B cell (primary cell): ENCODE measurements around the gene MLLT6. TPM values are rescaled to one million over a fixed set of nuclear protein-coding genes. Genes with fewer than 3 reads are reported as not detected.

Experiments
- ATAC-seq: fragments of 200-7000 bp; cut with Tn5 transposase; one replicate; pipeline ENCODE4 v1.10.0; 2021; ENCODE audit warnings: low read depth, mild to moderate bottlenecking, moderate number of reproducible peaks, moderate library complexity
- CTCF ChIA-PET: fragments of 350-600 bp; sonication (Branson Sonifier 250); formaldehyde crosslinking; loops from one replicate; lab custom pipeline; 2021; ENCODE audit warnings: antibody characterized with exemption, inconsistent platforms; lab: Charles Lee
- POLR2A ChIA-PET: fragments of 350-600 bp; sonication (Branson Sonifier 250); formaldehyde crosslinking; loops from one replicate; lab custom pipeline; 2021; ENCODE audit warnings: antibody characterized with exemption; lab: Charles Lee
- DNase-seq: peaks from one replicate; pipeline ENCODE4 v3.0.0; 2013
- H2AFZ ChIP-seq: 2 replicates; pipeline ENCODE4 v1.6.1; 2012; ENCODE audit warnings: mild to moderate bottlenecking, low read depth, low read length; ENCODE audit not compliant: insufficient read depth, poor library complexity, severe bottlenecking
- H3K27ac ChIP-seq, 2 donors: 1 replicate in 1 of 2; 2 replicates in 1 of 2; pipeline ENCODE4 v1.5.1; 2012 to 2013; ENCODE audit warnings: low read length in 2 of 2, mild to moderate bottlenecking in 2 of 2, moderate library complexity in 1 of 2
- H3K27me3 ChIP-seq, 4 experiments: fragments of 200-600 bp in 1 of 4; sonication (generic) in 1 of 4; replicated peaks in 1 of 4; 1 replicate in 2 of 4; 2 replicates in 2 of 4; pipeline versions ENCODE4 v1.6.1 to v1.7.0; 2013 to 2016; ENCODE audit warnings: low read length in 3 of 4, mild to moderate bottlenecking in 2 of 4, mixed read lengths in 1 of 4, moderate library complexity in 1 of 4; ENCODE audit not compliant: insufficient read depth in 4 of 4, control insufficient read depth in 3 of 4; ENCODE audit errors: control extremely low read depth in 1 of 4
- H3K36me3 ChIP-seq, 2 experiments: replicated peaks in 1 of 2; 1 replicate in 1 of 2; 2 replicates in 1 of 2; pipeline versions ENCODE4 v1.6.1 to v1.7.1; 2013; ENCODE audit warnings: low read length in 1 of 2; ENCODE audit not compliant: insufficient read depth in 2 of 2, control insufficient read depth in 1 of 2; ENCODE audit errors: control extremely low read depth in 1 of 2, extremely low read depth in 1 of 2
- H3K4me1 ChIP-seq, 2 donors: fragments of 200-600 bp in 1 of 2; sonication (generic) in 1 of 2; 1 replicate in 1 of 2; 2 replicates in 1 of 2; pipeline versions ENCODE4 v1.5.1 to v1.6.1; 2013 to 2017; ENCODE audit warnings: low read length in 2 of 2; ENCODE audit not compliant: control insufficient read depth in 2 of 2, insufficient read depth in 2 of 2
- H3K4me2 ChIP-seq: replicated peaks from 2 replicates; pipeline ENCODE3; 2012; ENCODE audit warnings: mild to moderate bottlenecking, low read depth, low read length; ENCODE audit not compliant: poor library complexity, severe bottlenecking
- H3K4me3 ChIP-seq, 5 experiments: fragments of 200-600 bp in 1 of 5; sonication (generic) in 1 of 5; 1 replicate in 3 of 5; 2 replicates in 2 of 5; pipeline versions ENCODE4 v1.5.1 to v1.7.0; 2011 to 2016; ENCODE audit warnings: low read length in 4 of 5, mild to moderate bottlenecking in 4 of 5, low read depth in 2 of 5, control low read depth in 1 of 5, moderate library complexity in 1 of 5; ENCODE audit not compliant: insufficient read depth in 1 of 5; ENCODE audit errors: control extremely low read depth in 1 of 5, extremely low read depth in 1 of 5
- H3K79me2 ChIP-seq: fragments of 200-600 bp; sonication (generic); one replicate; pipeline ENCODE4 v1.6.0; 2016; ENCODE audit warnings: low read length; ENCODE audit not compliant: control insufficient read depth, insufficient read depth
- H3K9ac ChIP-seq: fragments of 200-600 bp; sonication (generic); 2 replicates; pipeline ENCODE4 v1.6.1; 2017; ENCODE audit warnings: mild to moderate bottlenecking, low read length, moderate library complexity
- H3K9me3 ChIP-seq, 3 donors: one replicate each; pipeline versions ENCODE4 v1.6.1 to v1.7.1; 2013; ENCODE audit warnings: low read length in 2 of 3; ENCODE audit not compliant: control insufficient read depth in 2 of 3, insufficient read depth in 1 of 3; ENCODE audit errors: control extremely low read depth in 1 of 3
- H4K20me1 ChIP-seq: 2 replicates; pipeline ENCODE4 v1.6.0; 2012; ENCODE audit warnings: mild to moderate bottlenecking, low read length; ENCODE audit not compliant: insufficient read depth, control insufficient read depth, poor library complexity, severe bottlenecking
- H3K27ac Mint-ChIP-seq: one replicate; pipeline ENCODE4 v1.8.0; 2021; ENCODE audit warnings: mixed read lengths
- H3K27me3 Mint-ChIP-seq: one replicate; pipeline ENCODE4 v1.8.0; 2021; ENCODE audit warnings: mixed read lengths
- H3K4me1 Mint-ChIP-seq: one replicate; pipeline ENCODE4 v1.8.0; 2021; ENCODE audit warnings: mixed read lengths
- H3K4me3 Mint-ChIP-seq: one replicate; pipeline ENCODE4 v1.8.0; 2021; ENCODE audit warnings: mixed read lengths
- H3K9me3 Mint-ChIP-seq: one replicate; pipeline ENCODE4 v1.8.0; 2022; ENCODE audit warnings: mixed read lengths; ENCODE audit not compliant: insufficient read depth
- CTCF ChIP-seq: fragments of 200-600 bp; IDR thresholded peaks from one replicate; pipeline ENCODE4 v1.8.0; 2022; ENCODE audit warnings: antibody characterized with exemption, mild to moderate bottlenecking
- EZH2 ChIP-seq: IDR thresholded peaks from 2 replicates; pipeline ENCODE4 v1.6.1; 2012; ENCODE audit warnings: borderline replicate concordance, low read depth, mild to moderate bottlenecking, moderate library complexity, low read length; ENCODE audit not compliant: insufficient read depth, poor library complexity, severe bottlenecking
- WGBS: methylation state at CpG from one replicate; pipeline ENCODE4 v1.1.5; 2013; ENCODE audit warnings: missing lambda C conversion rate; ENCODE audit not compliant: insufficient coverage; 5-methylcytosine and 5-hydroxymethylcytosine counted together
- intact Hi-C: fragments of 100-400 bp; cut with micrococcal nuclease; formaldehyde crosslinking; loops from one replicate; pipeline ENCODE4 v1.10.0; 2022
- polyA plus RNA-seq: library from polyadenylated mRNA; depleted of rRNA; stranded (reverse); fragments of >200 nt; gene quantifications from 2 replicates; pipeline ENCODE4 v1.2.3, GENCODE V29; 2012
- total RNA-seq, 2 donors: library from RNA; stranded (reverse); fragments of 120-200 nt in 1 of 2; gene quantifications; 1 replicate in 1 of 2; 2 replicates in 1 of 2; pipeline versions ENCODE4 v1.2.3 to v1.2.4, GENCODE V29; 2013 to 2022

MLLT6 gene
- total and polyA plus RNA-seq, 2 donors (not counting 1 experiment from before 2014, with no cell fraction given) = 165 to 288 TPM

- Histone ChIP-seq H3K79me2 (peaks cover 10% of the 10 kb centered on the region), H3K4me1 (peaks cover 0 to 3% of the 10 kb centered on the region in 2 donors), H3K9me3 (no peaks in the 10 kb centered on the region), H3K9ac (no peak overlapping the region), H2AFZ (no peak overlapping the region), H3K36me3 (peaks cover 3 to 91% of the 10 kb centered on the region in 2 experiments), H3K27me3 (no peaks in the 10 kb centered on the region), H3K27ac (no peak overlapping the region), H3K4me2 (no peak overlapping the region), H4K20me1 (peaks cover 62% of the 10 kb centered on the region), H3K4me3 (no peak overlapping the region)
- WGBS = 100% methylated on average over 3 of the region's 10 CpGs
- intact Hi-C loops = no loop called here
- no peak for TF ChIP-seq EZH2
- no peak for TF ChIP-seq CTCF
- peaks cover 12% of the 10 kb centered on the region for H3K4me1 Mint-ChIP-seq
- CTCF ChIA-PET = interaction anchor here (1.2 kb wide), 1 partner anchor 16 kb away, joined by 5 read pairs; no protein-coding TSS in a partner anchor
- DNase-seq (no peak), ATAC-seq (no peak)
- H3K27me3 Mint-ChIP-seq = no peaks in the 10 kb centered on the region
- no peak overlapping the region for H3K27ac Mint-ChIP-seq
- H3K4me3 Mint-ChIP-seq = no peak overlapping the region
- H3K9me3 Mint-ChIP-seq = no peaks in the 10 kb centered on the region
- POLR2A ChIA-PET = no interaction called here
These were observed 7.5 kb downstream of the MLLT6 start for GRCh38 chr17:38712593-38712992.

GRCh38 chr17:38713456-38714075 lies 8.5 kb downstream of the MLLT6 start:
- TF ChIP-seq CTCF (no peak), EZH2 (no peak)
- H3K9ac ChIP-seq = no peak overlapping the region
- H2AFZ ChIP-seq = no peak overlapping the region
- DNase-seq = no peak
- Mint-ChIP-seq H3K4me3 (no peak overlapping the region), H3K9me3 (no peaks in the 10 kb centered on the region), H3K4me1 (peaks cover 5% of the 10 kb centered on the region), H3K27me3 (no peaks in the 10 kb centered on the region), H3K27ac (no peak overlapping the region)
- POLR2A ChIA-PET = no interaction called here
- H3K27ac ChIP-seq = no peak overlapping the region
- H4K20me1 ChIP-seq = peaks cover 54% of the 10 kb centered on the region
- intact Hi-C loops = no loop called here
- no peak for ATAC-seq
- CTCF ChIA-PET = no interaction called here
- no peaks in the 10 kb centered on the region for H3K27me3 ChIP-seq
- no peak overlapping the region for H3K4me3 ChIP-seq
- no peaks in the 10 kb centered on the region for H3K4me1 ChIP-seq
- peaks cover 5% of the 10 kb centered on the region for H3K79me2 ChIP-seq
- H3K36me3 ChIP-seq = peaks cover 3 to 89% of the 10 kb centered on the region in 2 experiments
- no peak overlapping the region for H3K4me2 ChIP-seq
- 90% methylated on average over 7 of the region's 11 CpGs for WGBS
- no peaks in the 10 kb centered on the region for H3K9me3 ChIP-seq
